RPMI8226 (cell line): ENCODE data around the gene APBA2.

Experiments used
- DNase-seq: peaks from one replicate; pipeline ENCODE4 v3.0.0-alpha.2; 2015

The APBA2 gene

DNA sequence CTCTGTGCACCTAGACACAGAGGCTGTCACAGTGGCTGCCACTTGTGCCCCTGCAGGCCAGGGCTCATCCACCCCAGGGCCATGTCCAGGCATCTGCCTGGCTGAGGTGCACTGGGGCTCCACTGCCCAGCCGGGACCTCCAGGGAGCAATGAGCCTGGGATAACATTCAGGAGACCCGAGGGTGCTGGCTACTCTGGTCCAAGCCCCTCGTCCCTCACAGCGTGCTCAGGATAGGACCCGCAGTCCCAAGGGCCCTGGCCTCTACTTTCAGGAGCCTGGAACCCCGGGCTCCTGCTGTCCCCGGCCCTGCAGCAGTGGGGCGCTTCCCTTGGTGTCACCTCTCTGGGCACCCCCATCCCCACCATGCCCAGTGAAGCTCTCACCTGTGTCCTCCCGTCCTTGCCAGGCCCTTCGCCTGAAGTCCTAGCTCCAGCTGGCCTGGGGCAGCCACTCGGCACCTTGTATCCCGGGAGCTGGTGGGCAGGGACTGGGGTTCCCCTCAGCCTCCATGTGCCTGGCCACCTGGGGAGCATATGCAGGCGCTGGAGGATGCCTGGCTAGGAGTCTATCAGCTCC is 226.0 kb downstream of the APBA2 start:
- no peak for DNase-seq

DNA sequence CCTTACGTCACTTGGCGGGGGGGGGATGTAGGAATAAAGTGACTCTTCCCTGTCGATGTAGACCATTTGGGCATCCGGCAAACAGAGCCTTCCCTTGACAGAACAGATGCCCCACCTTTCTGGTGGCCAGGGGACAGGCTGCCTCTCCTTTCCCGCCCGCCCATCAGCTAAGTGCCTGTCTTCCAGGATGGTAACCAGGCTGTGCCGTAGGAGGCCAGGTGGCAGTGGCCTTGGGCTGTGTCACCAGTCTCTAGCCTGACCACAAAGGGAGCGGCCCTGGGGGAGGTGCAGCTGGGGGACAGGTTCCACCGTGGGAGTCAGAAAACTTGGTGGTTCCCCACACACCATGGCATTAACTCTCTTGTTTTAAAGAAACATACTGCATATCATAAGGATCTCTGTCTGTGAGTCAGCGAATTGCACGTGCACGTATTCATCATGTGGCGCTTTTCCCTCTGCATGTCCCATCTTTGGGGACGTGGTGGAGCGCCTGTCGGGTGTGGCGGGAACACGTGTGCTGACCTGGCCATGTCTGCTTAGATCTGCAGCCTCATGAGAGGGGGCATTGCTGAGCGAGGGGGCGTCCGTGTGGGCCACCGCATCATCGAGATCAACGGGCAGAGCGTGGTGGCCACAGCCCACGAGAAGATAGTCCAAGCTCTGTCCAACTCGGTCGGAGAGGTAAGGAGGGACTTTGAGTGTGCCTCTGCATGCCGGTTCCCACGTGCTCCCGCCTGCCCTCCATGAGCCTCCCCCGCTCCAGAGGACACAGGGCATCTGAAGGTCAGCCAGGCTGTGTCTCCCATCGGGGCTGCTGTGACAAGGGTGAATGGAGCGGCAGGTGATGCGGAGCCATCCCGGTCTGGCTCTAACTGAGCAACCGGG is 227.8 kb downstream of the APBA2 start:
- DNase-seq, result no peak

DNA sequence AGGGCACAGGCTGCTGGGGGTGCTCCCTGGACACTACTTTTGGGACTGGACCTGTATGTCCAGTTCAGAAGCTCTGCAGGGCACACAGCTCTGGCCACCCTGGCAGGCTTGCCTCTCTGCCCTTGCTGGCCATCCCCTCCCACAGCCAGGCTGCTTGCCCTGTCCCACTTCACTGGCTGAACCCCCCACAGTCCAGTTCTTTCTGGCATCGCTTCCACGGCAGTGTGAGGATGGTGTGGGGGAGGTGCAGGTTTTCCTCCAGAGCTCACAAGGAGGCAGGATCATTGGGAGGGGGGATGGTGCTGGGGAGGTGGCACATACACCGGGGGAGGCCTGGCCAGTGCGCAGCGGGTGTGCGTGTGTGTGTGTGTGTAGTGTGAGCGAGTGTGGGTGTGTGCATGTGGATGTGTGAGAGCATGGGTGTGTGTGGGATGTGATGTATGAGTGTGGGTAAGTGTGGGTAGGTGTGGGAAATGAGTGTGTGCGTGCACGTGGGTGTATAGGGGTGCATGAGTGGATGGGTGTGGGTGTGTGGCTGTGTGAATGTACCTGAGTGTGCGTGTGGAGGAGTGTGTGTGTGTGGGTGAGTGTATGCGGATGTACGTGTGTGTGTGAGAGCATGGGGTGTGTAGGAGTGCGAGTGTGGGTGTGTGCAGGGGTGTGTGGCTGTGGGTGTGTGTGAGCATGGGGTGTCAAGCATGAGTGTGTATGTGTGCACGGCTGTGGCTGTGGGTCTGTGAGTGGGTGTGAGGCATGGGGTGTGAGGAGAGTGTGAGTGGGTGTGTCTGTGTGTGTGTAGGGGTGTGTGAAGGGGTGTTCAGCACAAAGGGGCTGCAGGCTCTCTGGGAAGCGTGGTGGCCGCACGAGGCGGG is 228.7 kb downstream of the APBA2 start:
- DNase-seq, result no peak

DNA sequence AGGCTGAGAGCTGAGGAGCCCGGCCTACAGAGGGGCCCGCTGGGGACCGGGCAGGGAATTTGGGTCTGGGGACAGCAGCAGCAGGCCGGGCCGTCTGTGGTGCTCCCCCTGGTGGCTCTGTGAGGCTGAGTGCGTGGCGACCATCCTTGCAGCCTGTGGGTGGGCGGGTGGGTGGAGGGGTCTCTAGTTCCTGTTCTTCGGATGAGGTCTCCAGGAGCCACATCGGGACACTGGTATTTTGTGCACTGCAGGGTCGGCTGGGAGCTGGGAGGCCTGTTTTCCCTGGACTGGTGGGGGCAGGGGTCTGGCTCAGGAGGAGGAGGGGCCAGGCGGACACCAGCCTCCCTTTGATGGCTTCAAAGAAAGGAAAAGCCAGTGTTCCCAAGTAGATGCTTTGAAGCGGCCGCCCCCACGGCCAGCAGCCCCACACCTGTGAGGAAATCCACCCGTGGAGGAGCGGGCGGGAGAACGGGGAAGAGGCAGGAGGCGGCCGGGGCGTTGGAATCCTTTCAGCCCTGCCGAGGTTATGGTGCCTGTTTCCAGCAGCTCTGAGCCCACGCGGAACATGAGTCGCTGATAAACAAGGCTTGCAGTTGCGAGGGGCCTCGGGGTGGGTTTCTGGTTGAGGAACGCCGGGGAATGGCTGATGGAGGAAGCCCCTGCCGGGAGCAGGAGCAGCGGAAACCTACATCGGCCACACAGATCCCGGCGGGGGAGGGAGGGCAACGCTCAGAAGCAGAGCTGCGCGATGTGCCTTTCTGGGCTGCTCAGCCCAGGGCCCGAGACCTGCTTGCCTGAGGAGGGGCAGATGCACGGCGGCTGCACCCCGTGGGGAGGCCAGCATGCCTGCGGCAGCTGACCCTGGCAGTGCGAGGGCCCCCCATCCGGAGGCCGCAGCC is 229.6 kb downstream of the APBA2 start:
- DNase-seq, result no peak

DNA sequence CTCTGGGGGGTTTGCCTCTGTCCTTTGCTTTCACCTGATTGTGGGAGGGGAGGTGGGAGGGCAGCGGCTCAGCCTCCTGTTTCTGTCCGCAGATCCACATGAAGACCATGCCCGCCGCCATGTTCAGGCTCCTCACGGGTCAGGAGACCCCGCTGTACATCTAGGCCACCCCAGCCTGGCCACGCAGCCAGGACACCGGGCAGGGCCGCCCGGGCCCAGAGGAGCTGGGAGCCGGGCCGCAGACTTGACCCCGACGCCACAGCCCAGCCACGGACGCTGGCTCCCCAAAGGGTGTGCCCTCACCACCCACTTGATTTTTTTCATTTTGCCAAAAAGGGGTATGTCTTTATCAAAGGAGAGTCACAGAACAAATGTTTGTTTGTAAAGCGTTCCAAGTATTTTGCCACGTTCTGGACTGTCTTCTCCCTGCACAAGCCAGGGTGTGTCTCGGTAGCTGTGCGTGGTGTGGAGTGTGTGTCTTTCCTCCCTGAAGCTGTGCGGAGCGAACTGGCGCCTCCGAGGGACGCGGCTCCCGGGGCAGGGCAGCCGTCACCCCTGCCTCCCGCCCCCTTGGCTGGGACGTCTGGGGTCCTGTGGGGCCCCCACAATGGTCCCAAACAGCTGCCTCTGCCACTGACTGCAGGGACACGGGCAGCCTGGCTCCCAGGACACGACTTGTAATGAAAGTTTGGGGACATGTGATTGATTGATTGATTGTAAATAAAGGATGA is 231.4 kb downstream of the APBA2 start:
- DNase-seq, result no peak

DNA sequence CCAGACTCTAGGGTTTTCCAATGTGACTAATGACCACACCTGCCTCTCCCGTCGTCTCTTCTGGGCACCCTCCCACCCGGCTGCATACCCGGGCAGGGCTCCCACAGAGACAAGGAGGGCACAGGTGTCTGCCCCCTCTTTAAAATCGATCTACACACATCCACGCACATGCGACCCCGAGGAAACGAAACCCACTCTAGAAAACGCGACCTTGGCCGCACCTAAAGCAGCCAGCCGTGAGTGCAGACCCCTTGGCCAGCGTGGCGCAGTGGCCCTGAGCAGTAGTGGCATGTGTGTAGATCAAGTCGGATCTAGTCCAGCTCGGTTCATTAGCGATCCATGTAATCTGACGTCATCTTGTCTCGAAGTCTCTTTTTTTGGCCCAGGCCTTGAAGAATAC is 232.0 kb downstream of the APBA2 start:
- no peak for DNase-seq

DNA sequence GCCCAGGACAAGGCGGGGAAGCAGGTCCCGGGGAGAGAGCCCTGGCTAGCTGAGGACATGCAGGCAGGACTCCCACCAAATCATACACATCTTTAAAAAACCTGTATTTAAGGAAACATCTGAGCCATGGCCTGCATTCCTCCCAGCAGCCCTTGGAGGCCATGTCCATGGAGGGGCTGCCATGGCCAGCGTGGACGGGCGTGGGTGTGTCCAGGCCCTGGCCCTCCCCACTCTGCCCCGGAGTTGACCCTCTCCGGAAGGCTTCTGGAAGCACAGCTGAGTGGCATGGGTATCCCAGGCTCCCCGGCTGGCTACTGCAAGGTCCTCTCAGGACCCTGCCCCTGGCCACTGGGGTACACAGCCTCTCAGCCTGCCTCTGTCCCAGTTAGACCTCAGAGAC is 234.1 kb downstream of the APBA2 start:
- DNase-seq, result no peak

DNA sequence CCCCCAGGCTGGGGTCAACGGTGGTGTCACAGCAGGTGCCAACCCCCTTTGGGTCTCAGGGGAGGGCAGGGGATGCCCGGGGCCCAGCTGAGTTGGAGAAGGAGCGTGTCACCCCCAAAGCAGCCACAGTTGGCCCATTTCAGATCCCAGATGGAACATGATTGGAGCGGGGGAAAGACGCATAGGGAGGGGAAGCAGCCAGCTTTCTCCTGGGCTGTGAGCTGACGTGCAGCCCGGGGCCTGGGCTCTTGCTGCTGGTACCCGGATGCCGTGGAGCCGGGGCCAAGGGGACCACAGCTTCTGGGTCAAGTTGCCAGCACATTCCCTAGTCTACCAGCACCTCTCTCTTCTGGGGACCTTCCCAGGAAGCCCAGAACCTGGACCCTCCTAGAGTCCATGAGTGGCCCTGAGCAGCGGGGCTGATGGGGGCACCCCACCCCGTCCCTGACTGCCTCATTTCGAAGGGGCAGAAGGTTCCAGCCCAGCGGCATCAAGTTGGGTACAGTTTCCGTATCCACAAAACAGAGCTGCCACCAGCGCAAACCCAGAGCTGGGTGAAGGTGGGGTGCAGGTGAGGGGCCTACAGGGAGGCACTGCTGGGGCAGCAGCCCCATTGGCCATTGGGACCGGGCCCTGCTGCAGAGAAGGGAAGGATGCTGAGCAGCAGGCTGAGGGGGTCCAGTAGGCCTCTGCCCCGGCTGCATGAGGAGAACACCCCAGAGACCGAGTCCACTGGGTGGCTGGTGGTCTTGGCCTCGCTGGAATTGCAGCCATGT is 235.0 kb downstream of the APBA2 start:
- DNase-seq, result no peak

DNA sequence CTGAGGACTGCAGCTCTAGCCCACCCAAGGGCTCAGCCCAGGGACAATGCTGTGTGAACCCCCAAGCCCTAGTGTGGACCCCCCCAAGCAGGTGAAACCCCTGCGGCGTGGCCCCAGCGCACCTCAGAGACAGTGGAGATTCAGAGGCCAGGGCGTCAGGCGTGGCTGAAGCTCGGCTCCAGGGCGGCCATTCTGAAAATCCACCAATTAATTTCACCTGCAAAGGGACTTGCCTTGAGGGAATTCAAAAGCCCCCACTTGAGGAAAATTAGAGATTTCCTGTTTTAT is 235.5 kb downstream of the APBA2 start:
- DNase-seq, result no peak

DNA sequence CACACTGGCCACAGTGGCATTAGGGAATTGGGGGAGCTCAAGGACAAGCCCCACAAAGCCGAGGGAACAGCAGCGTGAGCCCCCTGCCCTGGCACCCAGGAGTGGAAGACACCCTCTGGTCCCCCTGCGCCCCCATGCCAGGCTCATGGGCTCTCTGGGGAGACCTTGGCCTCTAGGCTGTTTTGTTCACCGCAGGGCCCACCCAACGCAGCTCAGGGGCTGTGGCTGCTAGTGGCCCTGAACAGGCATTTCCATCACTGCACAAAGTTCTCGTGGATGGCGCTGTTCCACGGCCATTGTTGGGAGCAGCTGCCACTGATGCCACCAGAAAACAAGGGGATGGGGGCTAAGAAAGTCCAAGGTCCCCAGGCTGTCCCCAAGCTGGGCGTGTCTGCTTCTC is 236.1 kb downstream of the APBA2 start:
- DNase-seq, result no peak

DNA sequence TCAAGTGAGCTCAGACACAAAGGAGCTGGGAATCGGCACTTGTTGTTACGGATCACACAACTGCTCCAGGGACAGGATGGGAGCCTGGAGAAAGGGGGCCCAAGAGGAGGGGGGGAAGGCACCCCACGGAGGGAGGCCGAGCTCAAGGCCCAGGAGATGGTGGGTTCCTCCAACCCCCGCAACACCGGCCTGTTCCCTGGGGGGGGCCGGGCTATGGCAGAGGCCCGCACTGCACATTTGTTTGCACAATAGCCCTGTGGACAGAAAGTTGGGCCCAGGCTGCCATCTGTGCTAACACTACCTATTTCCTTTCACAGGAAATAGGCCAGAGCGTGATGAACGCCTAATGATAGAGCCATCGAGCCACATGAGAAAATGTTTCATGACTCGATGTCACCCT is 236.7 kb downstream of the APBA2 start:
- no peak for DNase-seq

DNA sequence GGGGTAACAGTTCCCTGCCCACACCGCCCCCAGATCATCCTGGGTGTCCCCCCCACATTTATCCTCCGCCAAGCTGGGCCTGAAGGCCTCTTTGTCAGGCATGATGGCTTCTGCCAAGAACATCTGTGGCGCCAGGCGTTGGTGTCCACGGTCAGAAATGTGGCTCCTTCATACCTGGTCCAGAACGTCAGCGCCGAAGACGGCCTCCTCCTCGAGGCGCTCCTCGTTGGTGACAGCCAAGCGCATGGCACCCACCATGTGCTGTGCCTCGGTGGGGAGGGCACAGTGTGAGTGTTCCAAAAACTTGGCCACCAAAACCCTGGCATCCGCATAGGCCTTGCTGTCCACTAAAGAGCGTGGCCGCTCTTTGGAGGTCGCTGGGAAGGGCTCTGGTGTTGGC is 237.4 kb downstream of the APBA2 start:
- DNase-seq, result no peak

DNA sequence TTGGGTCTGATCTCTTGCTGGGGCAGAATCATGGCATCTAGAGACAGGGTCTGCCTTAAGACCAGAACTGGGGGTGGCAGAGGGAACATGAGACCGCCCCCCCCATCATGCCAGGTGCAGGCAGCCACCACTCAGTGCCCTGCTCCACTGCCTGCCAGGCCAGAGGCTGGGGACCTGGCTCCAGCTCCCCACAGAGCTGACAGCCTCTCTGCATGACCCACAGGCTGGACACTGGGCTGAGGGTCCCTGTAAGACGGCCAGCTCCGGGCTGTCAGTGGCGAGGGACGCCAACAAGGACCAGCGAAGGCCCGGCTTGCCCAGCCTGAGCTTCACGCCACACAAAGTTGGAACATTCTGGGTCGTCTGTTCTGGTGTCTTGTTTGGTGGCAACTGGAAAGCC is 238.2 kb downstream of the APBA2 start:
- no peak for DNase-seq

DNA sequence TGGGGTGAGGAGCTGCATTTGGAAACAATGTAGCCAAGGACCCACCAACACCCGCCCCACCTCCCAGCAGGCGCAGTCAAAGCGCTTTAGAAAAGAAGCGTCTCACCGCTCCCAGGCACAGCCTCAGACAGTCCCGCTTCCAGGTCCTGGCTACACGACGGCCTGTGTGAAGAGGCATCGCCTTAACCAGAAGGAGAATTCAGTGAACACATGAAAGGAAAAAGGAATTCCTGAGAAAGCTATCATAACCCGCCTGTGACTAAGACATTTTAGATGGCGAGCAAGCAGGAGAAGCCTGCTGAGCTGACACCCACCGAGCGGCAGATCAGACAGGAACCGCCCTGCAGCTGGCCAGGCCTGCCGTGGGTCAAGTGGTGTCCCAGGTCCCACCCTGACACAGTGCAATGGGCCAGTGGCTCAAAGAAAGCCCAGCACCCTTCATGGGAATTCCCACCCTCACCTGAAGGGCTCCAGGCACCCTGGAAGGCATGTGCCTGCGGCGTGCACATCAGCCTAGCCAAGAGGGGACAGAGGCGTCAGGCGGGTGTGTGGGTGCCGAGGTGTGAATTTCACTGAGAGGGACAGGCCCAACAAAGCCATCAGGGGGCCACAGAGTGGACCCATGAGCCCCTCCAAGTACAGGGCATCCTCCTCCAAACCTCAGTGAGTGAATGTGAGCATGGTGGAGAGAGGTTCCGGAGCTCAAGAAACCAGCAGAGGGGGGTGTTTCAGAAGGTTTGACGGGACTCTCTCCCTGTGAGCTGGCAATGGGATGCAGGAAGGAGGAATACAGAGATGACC is 239.0 kb downstream of the APBA2 start:
- no peak for DNase-seq

DNA sequence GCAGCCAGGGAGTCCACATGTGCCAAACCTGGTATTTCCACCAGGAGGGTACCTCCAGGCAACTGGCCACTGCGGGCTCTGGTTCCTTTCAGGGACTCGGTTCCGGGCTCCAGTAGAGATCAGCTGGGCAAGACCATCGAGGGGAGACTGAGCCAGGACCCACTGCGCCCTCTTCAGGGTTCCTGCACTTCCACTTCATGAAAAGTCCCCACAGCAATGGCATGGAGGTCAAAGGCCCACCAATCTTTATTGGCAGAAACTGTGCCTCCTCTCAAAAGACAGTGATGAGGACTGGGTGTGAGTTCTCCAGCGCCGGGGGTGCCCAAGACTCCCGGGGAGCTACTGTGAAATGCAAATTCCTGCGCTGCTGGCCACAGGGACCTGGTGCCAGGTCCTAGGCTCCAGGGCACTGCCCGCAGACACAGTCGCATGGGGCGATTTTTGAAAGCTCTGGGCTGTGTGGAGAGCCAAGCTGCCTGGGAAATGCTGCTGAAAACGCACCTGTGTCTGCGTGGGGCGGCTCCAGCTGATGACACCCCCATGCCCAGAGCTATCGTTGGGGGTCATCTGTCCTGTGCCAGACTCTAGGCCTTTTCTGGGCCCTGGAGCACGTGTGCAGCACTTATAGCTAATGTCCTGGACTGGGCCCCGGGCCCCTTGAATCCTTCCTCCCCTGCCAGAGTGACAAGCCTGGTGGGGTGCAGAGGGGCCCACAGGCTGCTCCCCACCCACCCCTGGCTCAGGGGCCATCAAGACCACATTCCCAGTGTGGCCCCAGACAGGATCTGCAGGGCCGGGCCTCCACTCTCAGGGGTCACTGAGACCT is 239.8 kb downstream of the APBA2 start:
- no peak for DNase-seq

DNA sequence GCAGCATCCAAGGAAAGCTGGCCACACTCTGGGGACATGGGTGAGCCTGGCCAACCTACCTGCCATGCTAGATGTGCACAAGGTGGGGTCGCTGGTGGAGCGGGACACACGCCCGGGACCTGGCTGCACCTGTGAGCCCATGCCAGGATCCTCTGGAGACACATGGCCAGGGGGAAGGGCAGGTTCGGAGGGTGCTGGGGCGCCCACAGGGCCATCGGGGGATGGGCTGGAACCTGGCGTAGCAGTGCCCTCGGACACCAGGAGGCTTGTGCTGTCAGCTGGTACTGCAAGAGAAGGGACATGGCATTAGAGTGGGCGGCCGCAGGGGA is 240.4 kb downstream of the APBA2 start:
- DNase-seq, result no peak

DNA sequence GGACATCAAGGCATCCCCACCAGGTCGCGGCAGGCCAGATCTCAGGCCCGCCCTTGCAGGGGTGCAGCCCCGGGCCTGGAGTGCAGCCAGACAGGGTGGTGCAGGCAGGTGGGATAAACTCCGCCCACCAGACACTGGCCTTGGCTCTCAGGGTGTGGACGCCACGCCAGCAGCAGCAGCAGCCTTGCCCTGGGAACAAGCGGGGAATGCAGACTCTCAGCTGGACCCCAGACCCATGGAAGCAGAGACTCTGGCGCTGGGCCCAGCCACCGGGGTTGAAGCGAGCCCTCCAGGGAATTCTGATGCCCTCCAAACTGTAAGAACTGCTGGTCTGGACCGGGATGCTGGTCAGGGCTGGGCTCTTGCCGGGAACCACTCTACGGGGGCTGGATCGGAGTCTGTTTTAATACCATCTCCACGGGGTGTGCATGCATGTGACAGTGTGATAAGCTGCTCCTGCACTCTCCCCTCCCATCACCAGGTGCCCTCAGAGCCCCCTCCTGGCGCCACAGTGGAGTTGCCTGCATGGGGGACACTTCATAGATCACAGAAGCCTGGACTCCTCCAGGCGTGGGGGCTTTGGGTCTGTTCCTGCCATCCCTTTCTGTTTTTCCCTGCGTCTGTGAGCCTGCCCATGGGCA is 241.2 kb downstream of the APBA2 start:
- no peak for DNase-seq

DNA sequence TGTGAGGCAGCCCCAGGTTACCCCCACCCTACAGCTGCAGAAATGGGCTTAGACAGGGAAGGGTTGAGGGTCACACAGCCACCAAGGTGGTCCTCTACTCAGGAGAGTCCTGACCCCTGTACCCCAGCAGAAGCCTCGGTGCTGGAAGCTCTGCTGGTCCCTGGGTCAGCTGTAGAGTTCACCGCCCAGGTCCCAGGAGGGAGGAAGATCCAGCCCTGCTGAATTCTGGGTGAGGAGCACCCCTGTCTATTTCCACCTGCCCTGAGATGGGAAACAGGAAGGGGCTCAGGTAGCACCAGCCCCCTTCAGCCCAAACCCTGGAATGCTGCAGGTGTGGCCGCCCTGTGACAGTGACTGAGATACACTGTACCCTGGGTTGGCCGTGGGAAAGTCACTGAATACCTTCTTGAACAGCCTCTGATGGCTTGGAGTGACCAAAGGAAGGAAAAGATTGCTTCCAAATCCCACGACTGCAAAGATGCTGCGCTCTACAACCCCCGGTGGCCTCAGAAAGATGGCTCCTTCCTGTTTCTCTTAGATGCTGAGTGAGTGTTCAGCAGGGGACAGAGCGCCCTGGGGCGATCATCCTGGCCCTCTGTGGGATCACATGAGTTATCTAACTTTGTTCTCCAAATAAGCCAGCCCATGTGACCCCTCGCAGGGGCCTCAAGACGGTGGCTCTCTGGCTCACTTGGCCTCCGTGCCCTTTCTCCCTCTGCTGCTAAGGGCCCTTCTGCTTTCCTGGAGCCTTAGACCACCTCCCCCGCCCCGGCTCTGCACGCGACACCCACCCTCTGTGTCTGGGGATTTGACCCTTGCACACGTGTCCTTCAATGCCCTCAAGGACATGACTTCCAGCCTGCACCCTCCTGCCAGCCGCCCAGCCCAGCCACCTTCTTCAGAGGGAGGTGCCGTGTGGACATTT is 242.0 kb downstream of the APBA2 start:
- no peak for DNase-seq
